Measurements from ENCODE around the gene CCDC178.
A peak's percentile ranks its signal among the peaks of the same experiment; 100 is the strongest.

The CCDC178 gene

GRCh38 chr18:32909798-32910561 is 530.5 kb downstream of the CCDC178 start:
- DNase-seq = no peak

- no peak for DNase-seq
Observed at GRCh38 chr18:32908424-32908805, 532.1 kb downstream of the CCDC178 start.

DNA sequence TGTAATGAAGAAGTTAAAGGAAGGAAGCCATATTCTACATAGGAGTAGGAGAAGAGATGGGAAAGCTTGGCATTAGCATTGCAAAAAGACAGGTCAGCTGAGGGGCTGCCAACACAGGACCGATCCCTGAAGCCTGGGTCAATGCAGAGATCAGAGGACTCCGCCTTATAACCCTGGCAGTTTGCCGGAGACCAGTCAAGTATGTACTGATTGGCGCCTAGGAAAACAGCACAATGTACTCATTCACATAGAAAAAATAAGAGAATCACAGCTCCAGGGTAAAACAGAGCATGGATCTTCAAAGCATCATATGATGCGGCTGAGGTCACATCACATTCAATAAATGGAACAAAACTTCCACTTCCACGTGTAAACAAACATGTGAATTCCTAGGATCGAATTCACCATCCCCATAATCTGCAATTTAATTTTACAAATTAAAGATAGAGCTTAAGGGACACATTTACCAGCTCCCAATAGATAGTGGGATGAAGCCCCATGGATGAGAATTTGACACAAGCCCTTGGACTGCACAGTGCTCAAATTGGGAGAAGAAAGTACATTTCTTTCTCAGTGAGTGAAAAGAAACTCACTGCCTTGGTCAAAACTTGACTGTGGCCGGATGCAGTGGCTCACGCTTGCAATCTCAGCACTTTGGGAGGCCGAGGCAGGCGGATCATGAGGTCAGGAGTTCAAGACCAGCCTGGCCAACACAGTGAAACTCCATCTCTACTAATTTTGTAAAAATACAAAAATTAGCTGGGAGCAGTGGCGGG is 532.7 kb downstream of the CCDC178 start:
- DNase-seq = no peak

DNA sequence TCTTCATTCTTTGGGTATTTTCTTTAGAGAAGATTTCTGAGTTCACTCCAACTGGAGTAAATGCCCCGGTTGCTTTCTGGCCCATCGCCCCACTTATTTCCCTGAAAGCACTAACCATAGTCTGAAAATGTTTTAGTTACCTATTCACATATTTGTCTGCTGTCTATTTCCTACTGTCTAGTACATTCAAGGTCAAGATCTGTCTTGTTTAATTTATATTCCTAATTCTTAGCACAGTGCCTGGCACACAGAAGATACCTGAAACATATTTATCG is 533.3 kb downstream of the CCDC178 start:
- no peak for DNase-seq

DNA sequence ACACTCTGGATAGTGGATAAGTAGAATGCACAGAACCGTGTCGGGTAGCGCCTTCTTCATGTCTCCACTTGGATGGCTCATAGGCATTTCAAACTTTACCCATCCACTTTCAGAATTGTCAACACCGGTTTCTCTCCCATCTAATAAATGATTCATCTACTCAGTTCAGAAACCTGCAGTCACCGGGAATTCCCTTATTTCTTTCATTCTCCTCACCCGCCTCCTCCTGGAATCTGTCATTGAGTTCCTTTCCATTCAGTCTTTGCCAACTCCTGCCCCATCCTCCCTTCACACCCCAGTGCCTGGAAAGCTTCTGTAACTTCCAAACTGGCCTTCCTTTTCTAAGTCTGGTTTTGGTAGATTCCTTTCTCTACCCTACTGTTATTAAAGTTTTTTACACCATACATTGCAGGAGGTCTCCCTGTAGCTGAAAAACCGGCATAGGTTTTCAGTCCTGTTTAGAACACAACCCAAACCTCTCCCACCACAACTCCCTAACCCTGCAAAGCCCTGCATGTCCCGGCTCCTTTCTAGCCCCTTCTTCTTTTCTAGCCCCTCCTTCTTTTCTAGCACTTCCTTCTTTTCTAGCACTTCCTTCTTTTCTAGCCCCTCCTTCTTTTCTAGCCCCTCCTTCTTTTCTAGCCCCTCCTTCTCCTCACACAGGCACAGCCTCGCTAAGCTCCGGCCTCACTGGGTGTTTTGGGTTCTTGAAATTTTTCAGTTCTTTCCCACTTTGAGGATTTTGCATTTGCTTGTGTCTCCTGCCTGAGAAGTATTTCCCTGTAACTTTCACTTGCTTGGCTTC is 533.8 kb downstream of the CCDC178 start:
- DNase-seq = no peak

GRCh38 chr18:32905651-32906050 is 534.9 kb downstream of the CCDC178 start:
- no peak for DNase-seq

DNA sequence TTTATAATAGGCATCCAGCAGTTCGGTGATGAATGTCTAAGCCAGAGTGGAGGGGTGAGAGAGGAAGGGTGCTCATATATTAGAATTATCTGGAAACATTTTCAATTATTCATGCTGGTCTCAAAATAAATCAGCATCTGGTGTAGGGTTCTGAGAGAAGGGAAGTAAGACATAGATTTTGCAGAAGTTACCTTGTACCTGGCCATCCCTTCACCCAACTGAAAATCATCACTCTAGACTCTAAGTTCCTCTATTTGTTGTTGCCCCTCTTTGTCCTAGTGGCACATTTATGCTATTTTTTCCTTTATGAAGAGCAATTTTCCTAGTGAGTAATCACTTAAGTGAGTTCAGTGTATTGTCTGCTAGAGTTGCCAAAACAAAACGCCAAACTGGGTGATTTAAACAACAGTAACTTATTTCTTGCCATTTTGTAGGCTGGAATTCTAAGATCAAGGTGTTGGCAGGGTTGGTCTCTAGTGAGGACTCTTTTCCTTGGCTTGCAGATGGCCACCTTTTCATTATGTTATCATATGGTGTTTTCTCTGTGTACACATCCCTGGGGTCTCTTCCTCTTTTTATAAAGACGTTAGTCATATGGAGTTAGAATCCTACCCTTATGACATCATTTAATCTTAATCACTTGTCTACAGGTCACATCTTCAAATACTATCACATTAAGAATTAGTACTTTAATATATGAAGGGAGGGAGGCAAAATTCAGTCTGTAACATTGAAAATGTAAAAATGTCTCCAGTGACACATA is 537.8 kb downstream of the CCDC178 start:
- no peak for DNase-seq

DNA sequence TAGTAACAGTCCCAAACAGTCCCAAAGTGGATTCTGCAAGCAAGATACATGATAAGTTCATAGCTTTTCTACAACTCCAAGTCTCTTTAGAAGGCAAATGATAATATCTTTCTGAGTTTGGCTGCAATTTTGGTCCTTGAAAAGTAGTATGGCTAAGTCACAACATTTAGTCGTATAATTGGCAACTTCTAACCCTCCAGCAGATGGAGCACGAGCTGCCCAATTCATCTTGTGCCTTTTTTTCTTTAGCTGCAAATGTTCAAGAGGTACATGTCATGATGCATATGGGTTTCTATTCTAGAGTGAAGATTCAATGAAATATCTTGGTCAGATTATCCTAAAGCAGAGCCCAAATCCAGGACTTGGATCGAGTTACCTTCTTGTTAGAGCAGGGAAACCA is 540.7 kb downstream of the CCDC178 start:
- DNase-seq = no peak

DNA sequence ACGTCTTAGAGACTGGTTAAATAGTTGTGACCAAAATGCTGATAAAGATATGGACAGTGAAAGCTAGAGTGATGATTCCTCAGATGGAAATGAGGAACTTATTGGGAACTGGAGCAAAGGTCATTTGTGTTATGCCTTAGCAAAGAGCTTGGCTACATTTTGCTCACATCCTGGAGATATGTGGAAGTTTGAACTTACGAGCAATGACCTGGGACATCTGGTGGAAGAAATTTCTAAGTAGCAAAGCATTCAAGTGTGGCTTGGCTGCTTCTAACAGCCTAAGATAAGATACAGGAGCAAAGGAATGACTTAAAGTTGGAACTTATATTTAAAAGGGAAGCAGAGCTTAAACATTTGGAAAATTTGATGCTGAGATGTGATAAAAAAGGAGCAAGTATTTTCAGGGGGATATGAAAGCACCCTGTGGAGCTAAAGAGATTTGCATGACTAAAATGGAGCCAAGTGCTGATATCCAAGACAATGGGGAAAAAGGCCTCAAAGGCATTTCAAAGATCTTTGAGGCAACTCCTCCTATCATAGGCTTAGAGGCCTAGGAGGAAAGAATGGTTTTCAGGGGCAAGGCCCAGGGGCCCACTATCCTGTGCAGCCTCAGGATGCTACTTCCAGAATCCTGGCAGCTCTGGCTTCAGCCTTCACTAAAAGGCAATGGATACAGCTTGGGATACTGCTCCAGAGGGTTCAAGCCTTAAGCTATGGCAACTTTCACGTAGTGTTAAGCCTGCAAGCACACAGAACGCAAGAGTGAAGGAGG is 543.6 kb downstream of the CCDC178 start:
- no peak for DNase-seq

DNA sequence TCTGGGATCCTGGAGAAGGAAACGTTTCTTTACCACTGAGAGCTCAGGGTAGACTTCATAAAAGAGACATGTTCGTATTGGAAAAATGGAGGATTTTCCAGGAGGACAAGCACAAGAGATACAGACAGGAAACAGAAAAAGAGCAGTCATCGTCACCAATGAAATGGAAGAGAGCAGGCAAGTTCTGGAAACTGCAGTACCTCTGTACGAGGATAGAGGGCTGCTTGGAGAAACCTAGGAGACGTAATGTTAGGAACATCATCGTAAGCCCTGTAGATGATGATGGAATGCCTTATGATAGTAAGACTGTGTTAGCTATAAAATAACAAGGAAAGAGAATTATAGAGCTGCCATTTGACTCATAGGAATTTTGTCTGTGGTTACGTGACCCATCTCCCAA is 546.6 kb downstream of the CCDC178 start:
- DNase-seq = peak; percentile 2

GRCh38 chr18:32891797-32892196 is 548.7 kb downstream of the CCDC178 start:
- DNase-seq = no peak

DNA sequence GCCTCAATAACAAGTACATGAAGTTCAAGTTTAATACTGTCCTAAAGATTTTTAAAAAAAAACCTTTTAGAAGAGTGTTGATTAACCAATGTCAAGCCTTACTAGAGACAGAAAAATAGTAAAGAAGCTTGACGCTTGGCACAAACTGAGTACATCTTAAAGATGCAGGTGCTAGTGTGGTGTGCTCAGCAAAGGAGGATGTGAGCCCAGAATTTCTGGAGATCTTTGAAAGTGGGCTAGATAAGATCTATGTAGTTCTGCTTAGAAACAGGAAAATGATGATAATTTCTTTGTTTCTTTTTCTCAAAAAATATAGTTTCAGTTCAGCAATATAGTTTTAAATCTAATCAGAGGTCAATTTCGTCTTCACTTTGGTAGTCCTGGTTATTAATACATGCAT is 549.4 kb downstream of the CCDC178 start:
- no peak for DNase-seq

DNA sequence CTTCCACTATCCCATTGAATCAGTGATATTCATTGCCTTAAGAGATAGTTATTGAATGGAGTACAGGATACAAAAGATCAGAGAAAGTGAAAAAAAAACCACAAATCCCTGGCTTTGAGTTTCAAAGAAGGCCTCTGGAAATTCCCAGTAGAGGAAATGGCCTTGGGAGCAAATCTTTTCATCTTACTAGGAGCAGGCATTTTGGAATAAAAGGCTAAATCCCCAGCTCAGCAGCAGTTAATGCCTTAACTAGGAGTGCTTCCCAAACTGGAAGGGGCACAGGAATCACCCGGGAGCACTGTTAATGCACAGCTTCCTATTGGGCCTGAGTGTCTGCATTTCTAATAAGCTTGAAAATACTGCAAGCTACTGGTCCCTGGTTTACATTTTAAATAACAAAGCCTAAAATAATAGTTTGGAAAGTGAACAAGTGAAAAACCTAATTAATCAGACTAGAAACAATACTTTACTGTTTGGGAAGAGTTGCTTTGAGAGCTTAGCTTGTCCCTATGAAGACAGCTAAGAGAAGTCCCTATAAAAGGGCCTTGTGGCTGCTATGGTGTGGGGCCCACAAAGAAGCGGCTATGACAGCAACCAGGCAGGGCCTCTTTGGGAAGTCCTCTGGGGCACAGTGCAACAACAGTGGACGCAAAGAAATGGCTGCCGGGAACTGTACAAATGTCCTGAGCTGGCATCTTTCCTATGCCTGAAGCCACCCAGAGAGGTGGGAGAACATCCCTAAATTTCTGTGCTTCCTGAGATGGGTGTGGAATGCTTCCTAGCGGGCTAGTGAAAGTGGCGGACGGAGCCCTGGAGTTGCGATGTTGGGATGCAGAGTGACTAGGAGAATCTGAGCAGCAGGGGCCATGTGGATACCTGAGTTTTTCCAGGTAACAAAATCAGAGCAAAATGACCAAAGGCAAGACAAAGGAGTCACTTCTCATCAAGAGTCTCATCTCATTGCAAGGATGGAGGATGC is 550.6 kb downstream of the CCDC178 start:
- no peak for DNase-seq

GRCh38 chr18:32888306-32888705 is 552.2 kb downstream of the CCDC178 start:
- DNase-seq = no peak

Measured in hematopoietic multipotent progenitor cell treated with erythropoietin and hydrocortisone succinate and interleukin-3 and kit ligand, for 6 days (in vitro differentiated cells).